ENCODE data around the gene MANBA.

The MANBA gene

GRCh38 chr4:102707150-102707549, 53.6 kb downstream of the MANBA start:
- TF ChIP-seq CTCF (IDR thresholded peaks at IDR 0.05; ENCODE audit: borderline replicate concordance, insufficient read depth, low read depth, low read length), result no peak
- no peak overlapping the region for H3K4me3 ChIP-seq (ENCODE audit: low read depth, low read length)

GRCh38 chr4:102705391-102705935, 55.3 kb downstream of the MANBA start:
- H3K4me3 ChIP-seq (ENCODE audit: low read depth, low read length), result no peak overlapping the region
- no peak for TF ChIP-seq CTCF (IDR thresholded peaks at IDR 0.05; ENCODE audit: borderline replicate concordance, insufficient read depth, low read depth, low read length)

- no peak for TF ChIP-seq CTCF (IDR thresholded peaks at IDR 0.05; ENCODE audit: borderline replicate concordance, insufficient read depth, low read depth, low read length)
- no peak overlapping the region for H3K4me3 ChIP-seq (ENCODE audit: low read depth, low read length)
These were observed 64.0 kb downstream of the MANBA start for GRCh38 chr4:102696758-102697157.

GRCh38 chr4:102694791-102695190, 66.0 kb downstream of the MANBA start:
- H3K4me3 ChIP-seq (ENCODE audit: low read depth, low read length), result no peak overlapping the region
- TF ChIP-seq CTCF (IDR thresholded peaks at IDR 0.05; ENCODE audit: borderline replicate concordance, insufficient read depth, low read depth, low read length), result no peak

- no peak for TF ChIP-seq CTCF (IDR thresholded peaks at IDR 0.05; ENCODE audit: borderline replicate concordance, insufficient read depth, low read depth, low read length)
- H3K4me3 ChIP-seq (ENCODE audit: low read depth, low read length), result no peak overlapping the region
These were observed 66.9 kb downstream of the MANBA start for GRCh38 chr4:102693861-102694260.

GRCh38 chr4:102693262-102693850, 67.4 kb downstream of the MANBA start:
- TF ChIP-seq CTCF (IDR thresholded peaks at IDR 0.05; ENCODE audit: borderline replicate concordance, insufficient read depth, low read depth, low read length), result no peak

GRCh38 chr4:102692474-102692873, 68.3 kb downstream of the MANBA start:
- no peak overlapping the region for H3K4me3 ChIP-seq (ENCODE audit: low read depth, low read length)
- TF ChIP-seq CTCF (IDR thresholded peaks at IDR 0.05; ENCODE audit: borderline replicate concordance, insufficient read depth, low read depth, low read length), result no peak

More at GRCh38 chr4:102693262-102693850, 67.4 kb downstream of the MANBA start:
- H3K4me3 ChIP-seq (ENCODE audit: low read depth, low read length), result no peak overlapping the region

All from GM12875 (cell line).